ENCODE results near the gene FMNL3. TPM values are rescaled to one million over a fixed set of nuclear protein-coding genes. Genes with fewer than 3 reads are reported as not detected.

The FMNL3 gene
- total and polyA plus RNA-seq, 2 of the 13 experiments (the other 11 are each of a cell fraction or from before 2014, with no cell fraction given): 0.44 to 1.1 TPM

DNA sequence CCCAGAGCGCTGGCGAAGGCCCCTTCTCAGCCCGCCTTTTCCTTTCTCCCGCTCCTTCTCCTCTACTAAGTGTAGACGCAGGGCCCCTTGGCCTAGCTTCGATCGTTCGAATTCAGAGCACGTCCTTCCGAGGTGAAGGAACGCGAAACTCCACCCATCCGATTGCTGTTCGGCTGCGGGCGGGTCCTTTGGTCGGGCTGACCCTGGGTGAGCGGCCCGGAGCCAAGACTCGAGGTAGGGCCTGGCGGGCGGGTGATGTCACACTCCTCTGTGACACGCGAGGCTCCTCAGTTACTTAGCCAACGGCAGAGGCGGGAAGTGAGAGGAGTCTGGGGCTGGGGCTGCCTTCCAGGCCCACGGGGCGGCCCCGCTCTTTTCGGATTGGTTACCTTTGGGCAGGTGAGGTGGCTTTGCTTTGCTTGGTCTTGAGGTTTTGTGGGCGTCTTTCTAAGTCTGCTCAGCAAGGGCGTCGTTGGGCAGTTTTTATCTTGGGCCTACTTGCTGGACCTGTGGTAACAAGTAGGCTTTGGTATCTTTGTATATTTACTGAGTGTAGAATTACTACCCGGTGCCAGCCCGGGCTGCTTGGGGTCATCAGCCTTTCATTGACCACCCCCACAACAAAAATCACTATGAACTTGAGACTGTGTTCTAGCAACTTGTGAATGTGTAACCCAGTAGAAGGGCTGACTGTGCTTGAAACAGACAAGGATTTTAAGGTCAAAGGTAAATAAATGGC, 34.8 kb upstream of the FMNL3 start (continued):
- TF ChIP-seq ZNF770 (CRISPR knock-in tag; IDR thresholded peaks at IDR 0.05): no peak
- TF ChIP-seq ZNF530 (CRISPR knock-in tag; IDR thresholded peaks at IDR 0.05; ENCODE audit: low read depth): no peak
- no peak for TF ChIP-seq SETDB1 (CRISPR knock-in tag; IDR thresholded peaks at IDR 0.05; ENCODE audit: borderline replicate concordance)
- no peak for TF ChIP-seq ZNF430 (CRISPR knock-in tag; IDR thresholded peaks at IDR 0.05)
- peak; percentile 29; the same call in 1 of the 2 replicates for TF ChIP-seq TFDP1 (CRISPR knock-in tag; IDR thresholded peaks at IDR 0.05; ENCODE audit: borderline replicate concordance)
- no peak; the same call in 1 of the 2 replicates for TF ChIP-seq SP5 (CRISPR knock-in tag; IDR thresholded peaks at IDR 0.05; ENCODE audit: borderline replicate concordance, low read depth)
- TF ChIP-seq MTA3 (CRISPR knock-in tag; IDR thresholded peaks at IDR 0.05): no peak
- TF ChIP-seq KLF15 (CRISPR knock-in tag; IDR thresholded peaks at IDR 0.05; ENCODE audit: borderline replicate concordance): no peak; the same call in 1 of the 2 replicates
- peak; percentile 98 for TF ChIP-seq SIX1 (CRISPR knock-in tag; IDR thresholded peaks at IDR 0.05; ENCODE audit: borderline replicate concordance)
- TF ChIP-seq ZFYVE20 (CRISPR knock-in tag; IDR thresholded peaks at IDR 0.05; ENCODE audit: borderline replicate concordance, low read depth): no peak
- no peak for TF ChIP-seq ZNF891 (CRISPR knock-in tag; IDR thresholded peaks at IDR 0.05)
- TF ChIP-seq ZNF547 (CRISPR knock-in tag; IDR thresholded peaks at IDR 0.05): 0 out of 2 replicates have a peak, but pooled peaks have one; percentile 17
- TF ChIP-seq ZBTB8A (CRISPR knock-in tag; IDR thresholded peaks at IDR 0.05; ENCODE audit: borderline replicate concordance, low read depth): peak; percentile 49; the same call in 1 of the 2 replicates
- TF ChIP-seq SMC3 (IDR thresholded peaks at IDR 0.05; ENCODE audit: low read length): no peak
- TF ChIP-seq SKI (IDR thresholded peaks at IDR 0.05; ENCODE audit: partially characterized antibody): peak; percentile 97
- no peak for TF ChIP-seq FOXP1 (IDR thresholded peaks at IDR 0.05)
- peak; percentile 31; the same call in 1 of the 2 replicates for TF ChIP-seq FOXP1 (CRISPR knock-in tag; IDR thresholded peaks at IDR 0.05)
- TF ChIP-seq GZF1 (CRISPR knock-in tag; IDR thresholded peaks at IDR 0.05): no peak
- no peak for TF ChIP-seq ZNF841 (CRISPR knock-in tag; IDR thresholded peaks at IDR 0.05; ENCODE audit: borderline replicate concordance)
- TF ChIP-seq ZNF839 (CRISPR knock-in tag; IDR thresholded peaks at IDR 0.05; ENCODE audit: borderline replicate concordance): no peak
- no peak for TF ChIP-seq FOXK2 (IDR thresholded peaks at IDR 0.05)
- no peak for TF ChIP-seq FOXM1 (CRISPR knock-in tag; IDR thresholded peaks at IDR 0.05)
- no peak for TF ChIP-seq ZNF136 (CRISPR knock-in tag; IDR thresholded peaks at IDR 0.05; ENCODE audit: low read depth)
- no peak for TF ChIP-seq ZNF7 (CRISPR knock-in tag; IDR thresholded peaks at IDR 0.05)
- no peak for TF ChIP-seq PBX2 (CRISPR knock-in tag; IDR thresholded peaks at IDR 0.05)
- TF ChIP-seq HHEX (CRISPR knock-in tag; IDR thresholded peaks at IDR 0.05): peak; percentile 30; the same call in 1 of the 2 replicates
- no peak for TF ChIP-seq CCAR2 (optimal IDR thresholded peaks at IDR 0.05; ENCODE audit: low read depth, low read length)
- TF ChIP-seq HNRNPLL (IDR thresholded peaks at IDR 0.05; ENCODE audit: low read depth, low read length, poor library complexity, severe bottlenecking): no peak
- TF ChIP-seq JUNB (CRISPR knock-in tag; IDR thresholded peaks at IDR 0.05; ENCODE audit: borderline replicate concordance): no peak
